Esophagus mucosa (tissue), 1 donor: ENCODE data around the gene GUCY2C. TPM values are rescaled to one million over a fixed set of nuclear protein-coding genes. Genes with fewer than 3 reads are reported as not detected.
A peak's percentile ranks its signal among the peaks of the same experiment; 100 is the strongest.
"Not testable (repeated sequence)": the region's sequence is repeated elsewhere in the genome, so short reads cannot be mapped to it uniquely, and the experiment has no call there.

Source experiments
- ATAC-seq: fragments of 200-7000 bp; cut with Tn5 transposase; one replicate; pipeline ENCODE4 v1.9.1; 2020
- total RNA-seq: library from RNA; stranded (reverse); gene quantifications from one replicate; pipeline ENCODE4 v1.2.4, GENCODE V29; 2023
- donor health status: DM: yes; HTN: yes; CAD: no.

The GUCY2C gene
- total RNA-seq, result 0.20 TPM

DNA sequence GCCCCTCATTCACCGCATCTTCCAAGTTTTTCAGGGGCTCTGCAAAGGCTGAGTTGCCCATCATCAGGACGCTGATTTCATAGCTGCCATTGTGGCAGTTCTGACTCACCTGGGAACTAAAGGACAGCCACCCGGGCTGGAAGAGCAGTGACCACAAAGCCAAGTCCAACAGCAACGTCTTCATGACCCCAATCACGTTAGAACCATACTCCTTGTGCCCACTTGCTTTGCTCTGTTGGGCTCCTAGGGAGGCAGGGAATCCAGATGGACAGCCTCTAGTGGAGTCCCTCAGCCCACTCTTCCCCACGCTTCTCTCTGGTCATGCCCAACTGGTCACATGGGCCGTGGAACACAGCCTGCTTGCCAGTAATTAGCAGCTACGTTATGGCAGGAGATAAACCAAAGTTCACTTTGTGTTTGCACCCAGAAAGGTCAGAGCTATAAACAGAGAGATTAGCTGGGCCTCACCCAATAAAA lies at the start of gene GUCY2C:
TSS of gene GUCY2C (minus strand) at position 335 of the 477 bp plus-strand sequence. CDS start at position 184, 151 bp downstream.
- no peak for ATAC-seq

DNA sequence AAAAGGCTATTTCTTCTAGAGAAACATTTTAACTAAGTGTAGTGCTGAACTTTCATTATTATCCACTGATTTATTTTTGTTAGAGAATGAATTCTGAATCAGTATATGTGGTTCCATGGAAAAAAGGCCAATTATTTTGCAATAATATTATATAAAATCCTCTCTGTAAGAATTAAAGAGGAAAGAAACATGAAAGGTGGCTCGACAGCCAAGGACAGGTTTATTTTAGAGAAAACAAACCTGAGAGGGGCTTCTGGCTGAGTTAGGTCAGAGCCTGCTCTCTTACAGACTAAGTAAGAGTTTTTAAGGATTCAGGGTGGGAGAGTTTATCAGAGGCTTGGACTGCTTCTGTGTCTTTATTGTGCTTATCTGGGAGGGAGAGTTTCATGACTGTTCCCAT lies 46.7 kb upstream of the GUCY2C start:
- no peak for ATAC-seq

DNA sequence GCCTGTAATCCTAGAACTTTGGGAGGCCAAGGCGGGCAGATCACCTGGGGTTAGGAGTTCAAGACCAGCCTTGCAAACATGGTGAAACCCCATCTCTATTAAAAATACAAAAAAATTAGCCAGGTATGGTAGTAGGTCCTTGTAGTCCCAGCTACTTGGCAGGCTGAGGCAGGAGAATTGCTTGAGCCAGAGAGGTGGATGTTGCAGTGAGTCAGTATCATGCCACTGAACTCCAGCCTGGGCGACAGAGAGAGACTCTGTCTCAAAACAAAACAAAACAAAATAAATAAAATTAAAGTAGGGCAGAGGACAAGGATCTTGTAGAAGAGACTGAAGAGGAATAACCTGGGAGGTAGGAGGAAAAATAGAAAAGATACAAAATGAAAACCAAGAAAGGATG lies 45.5 kb upstream of the GUCY2C start:
- no peak for ATAC-seq

DNA sequence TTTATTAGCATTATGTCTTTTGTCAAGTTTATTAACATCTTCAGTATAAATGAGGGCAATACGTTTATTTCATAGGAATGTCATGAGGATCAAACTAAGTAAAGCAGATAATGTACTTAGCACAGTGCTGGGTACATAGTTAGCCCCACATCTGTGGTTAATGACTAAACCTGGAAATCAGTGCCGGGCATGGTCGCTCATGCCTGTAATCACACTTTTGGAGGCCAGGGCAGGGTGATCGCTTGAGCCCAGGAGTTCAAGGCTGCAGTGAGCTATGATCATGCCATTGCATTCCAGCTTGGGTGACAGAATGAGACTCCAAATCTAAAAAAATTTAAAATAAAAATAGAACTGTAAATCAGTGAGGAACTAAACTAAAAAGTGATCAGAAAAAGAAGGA lies 44.8 kb upstream of the GUCY2C start:
- ATAC-seq, result no peak

DNA sequence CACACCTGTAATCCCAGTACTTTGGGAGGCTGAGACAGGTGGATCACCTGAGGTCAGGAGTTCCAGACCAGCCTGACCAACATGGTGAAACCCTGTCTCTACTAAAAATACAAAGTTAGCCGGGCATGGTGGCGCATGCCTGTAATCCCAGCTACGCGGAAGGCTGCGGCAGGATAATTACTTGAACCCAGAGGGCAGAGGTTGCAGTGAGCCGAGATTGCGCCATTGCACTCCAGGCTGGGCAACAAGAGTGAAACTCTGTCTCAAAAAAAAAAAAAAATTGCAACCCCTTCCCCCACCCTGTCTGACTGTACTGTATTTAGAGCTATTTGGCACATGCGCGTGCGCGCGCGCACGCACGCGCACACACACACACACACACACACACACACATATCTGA lies 40.0 kb upstream of the GUCY2C start:
- ATAC-seq, result not testable (repeated sequence)

DNA sequence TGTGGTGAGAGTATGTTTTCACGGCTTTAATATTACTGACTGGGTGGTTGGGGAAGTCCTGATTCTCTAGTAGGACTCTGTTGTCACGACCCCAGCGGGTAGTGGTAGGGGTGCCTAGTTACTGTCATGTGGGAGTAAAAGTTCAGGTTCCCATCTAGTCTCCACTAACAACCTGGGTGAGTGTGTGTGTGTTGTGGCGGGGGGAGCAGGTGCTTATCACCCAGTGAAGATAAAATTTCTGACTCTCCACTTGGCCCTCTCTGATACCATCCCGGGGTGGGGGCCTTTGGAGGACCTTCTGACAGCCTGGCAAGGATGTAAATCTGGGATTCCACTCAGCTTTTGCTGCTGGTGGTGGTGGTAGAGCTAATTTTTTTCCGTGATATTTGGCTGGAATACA lies 35.4 kb upstream of the GUCY2C start:
- ATAC-seq, result no peak

DNA sequence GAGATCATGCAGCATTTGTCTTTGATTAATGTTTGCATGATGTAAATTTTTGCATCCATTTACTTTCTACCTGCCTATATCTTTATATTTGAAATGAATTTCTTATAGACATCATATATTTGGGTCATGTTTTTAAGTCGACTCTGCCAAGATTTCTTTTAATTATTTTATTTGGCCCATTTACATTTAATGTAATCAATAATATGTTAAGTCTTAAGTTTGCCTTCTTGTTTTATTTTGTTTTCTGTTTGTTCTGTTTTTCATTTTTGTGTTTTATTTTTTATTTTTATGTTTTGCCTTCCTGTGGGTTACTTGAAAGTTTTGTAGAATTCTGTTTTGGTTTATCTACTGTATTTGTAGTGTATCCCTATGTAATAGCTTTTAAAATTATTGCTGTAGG lies 33.2 kb upstream of the GUCY2C start:
- ATAC-seq, result no peak

DNA sequence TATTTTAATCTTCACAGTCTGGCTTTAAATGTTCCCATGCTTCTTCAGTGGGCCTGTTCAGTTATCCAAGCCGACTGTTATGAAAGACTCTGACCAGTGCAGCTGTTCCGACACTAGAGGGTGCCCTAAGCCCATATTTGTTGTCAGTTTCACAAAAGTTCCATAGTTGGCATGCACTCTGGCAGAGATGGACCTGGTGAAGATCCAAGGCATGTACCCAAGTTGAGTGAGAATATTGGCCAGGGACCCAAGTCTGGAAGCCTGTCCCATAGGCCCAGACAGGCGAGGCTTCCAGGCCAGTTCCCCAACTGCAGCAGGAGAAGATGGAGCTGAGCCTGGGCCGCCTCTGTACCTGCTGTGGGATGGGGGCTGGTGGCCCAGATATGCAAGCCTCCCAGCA lies 27.4 kb upstream of the GUCY2C start:
- peak; percentile 87 for ATAC-seq

DNA sequence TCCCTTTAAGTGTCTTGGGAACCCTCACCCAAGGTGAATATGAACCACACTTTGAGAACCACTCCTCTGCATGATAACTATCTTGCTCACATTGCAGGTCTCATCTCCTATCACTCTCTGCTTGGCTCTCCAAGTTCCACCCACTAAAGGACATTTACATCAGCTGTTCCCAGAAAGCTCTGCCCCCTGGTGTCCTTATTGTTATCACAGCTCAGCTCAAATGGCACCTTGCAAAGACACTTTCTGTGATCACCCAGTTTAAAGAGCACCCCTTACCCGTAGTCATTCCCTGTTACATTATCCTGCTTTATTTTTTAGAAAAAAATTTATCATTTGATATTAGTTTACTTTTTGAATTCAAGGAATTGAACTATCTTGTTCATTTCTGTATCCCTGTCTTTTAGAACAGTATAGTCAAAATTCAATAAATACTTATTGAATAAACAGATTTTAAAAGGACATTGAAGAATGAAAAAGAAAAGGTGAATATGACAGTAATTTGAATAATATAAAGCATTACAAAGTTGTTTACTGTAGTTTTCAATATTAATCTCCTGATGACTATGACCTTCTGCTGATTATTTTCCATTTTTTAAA lies 20.5 kb upstream of the GUCY2C start:
- ATAC-seq, result peak; percentile 43

DNA sequence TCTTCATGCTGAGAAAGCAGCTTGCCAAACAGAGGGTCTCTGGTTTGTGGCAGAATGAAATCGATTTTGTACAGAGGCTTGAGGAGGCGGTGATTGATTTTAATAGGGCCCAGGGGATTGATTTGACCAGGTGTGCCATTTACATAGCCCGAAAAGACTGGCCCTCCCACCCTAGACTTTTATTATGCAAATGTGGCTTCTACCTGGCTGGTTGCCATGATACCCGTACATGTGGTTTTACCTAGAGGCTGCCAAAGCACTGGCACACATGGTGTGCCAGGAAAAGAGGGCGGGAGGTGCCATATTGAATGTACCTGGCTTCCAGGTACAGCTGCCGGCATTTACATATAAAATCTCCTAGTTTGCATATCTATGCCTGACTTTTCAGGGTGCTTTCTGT lies 18.0 kb upstream of the GUCY2C start:
- no peak for ATAC-seq

DNA sequence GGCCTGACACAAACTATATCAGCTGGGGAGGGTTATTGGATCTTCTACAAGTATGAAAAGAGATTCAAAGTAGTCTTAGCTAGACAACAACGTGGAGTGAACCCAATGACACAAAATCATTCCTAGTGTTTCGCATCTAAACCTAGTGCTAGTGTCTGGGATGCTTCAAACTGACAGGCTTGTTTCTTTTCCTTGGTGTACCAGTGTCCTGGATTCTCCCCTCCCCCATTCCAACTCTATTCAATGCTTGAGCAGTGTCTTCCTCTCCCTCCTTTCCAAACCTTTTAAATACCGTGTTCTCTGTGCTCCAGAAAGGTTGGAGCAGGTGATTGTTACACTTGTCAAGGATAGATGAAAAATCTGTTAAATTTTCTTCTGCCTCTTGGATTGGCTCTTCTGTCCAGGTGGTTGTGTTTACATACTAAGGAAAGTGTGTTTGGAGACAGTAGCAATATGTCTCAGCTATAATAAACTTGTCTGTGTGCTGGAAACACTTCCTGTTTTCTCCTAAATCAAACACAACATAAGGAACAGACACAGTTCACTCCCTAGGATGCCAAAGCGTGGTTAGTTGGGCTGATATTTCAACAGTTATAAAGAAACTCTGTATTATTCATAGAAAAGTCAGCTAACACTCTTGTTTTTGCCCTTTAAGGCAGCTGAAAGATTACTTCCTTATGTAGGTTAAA lies 14.4 kb upstream of the GUCY2C start:
- no peak for ATAC-seq

DNA sequence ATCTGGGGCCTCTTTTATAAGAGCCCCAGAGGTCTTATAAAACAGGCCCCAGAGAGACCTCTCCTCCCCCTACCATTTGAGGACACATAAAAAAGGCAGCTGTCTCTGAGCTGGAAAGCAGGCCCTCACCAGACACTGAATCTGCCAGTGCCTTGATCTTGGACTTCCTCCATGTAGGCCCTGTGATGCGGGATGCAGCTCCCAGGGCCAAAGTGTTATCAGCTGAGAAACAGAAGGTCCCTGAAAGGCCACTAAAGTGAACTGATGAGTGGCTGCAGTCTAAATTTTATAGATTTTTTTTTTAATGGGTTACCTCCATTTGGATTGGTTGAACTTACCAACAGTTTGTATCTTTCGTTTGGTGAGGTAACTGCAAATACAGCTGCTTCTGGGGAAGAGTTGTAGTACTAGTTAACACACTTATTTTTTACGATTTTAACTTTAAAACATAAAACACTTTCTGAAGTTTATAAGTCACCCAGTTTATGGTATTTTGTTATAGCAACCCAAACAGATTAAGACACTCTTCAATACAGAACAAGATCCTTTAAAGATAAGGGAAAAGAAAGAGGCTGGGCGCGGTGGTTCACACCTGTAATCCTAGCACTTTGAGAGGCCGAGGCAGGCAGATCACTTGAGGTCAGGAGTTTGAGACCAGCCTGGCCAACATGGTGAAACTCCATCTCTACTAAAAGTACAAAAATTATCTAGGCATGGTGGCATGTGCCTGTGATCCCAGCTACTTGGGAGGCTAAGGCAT lies 5.6 kb upstream of the GUCY2C start:
- no peak for ATAC-seq

DNA sequence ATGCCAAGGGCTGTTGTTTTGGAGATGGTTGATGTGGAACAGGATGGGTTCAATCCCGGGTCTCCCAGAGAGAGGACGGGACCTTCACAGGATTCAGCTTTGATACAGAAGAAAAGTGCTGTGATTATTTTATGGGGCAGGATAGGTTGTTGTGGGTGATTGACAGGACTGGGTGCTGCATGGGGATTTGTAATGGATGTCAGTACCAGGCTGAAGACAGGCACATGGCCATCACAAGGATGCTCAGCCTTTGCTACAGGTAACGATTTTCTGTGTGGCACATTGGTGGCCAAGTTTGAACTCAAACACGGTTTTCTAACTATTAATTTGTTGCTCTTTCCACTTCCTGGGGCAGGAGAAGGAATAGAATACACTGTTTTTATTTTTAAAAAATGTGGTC lies 4.5 kb upstream of the GUCY2C start:
- no peak for ATAC-seq

DNA sequence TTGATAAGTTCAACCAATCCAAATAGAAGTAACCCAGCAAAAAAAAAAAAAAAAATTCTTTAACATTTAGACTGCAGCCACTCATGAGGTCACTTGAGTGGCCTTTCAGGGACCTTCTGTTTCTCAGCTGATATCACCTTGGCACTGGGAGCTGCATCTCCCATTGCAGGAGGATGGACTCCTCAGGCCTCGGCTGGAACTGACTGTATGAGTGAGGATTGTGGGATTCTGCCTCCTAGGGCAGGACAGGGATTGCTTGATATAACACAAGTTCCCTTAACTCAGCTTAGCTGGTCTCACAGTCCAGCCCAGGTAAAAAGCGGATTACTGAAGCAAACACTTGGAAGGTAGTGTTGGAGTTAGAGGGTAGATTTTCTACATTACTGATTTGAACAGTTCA lies 3.5 kb upstream of the GUCY2C start:
- no peak for ATAC-seq

DNA sequence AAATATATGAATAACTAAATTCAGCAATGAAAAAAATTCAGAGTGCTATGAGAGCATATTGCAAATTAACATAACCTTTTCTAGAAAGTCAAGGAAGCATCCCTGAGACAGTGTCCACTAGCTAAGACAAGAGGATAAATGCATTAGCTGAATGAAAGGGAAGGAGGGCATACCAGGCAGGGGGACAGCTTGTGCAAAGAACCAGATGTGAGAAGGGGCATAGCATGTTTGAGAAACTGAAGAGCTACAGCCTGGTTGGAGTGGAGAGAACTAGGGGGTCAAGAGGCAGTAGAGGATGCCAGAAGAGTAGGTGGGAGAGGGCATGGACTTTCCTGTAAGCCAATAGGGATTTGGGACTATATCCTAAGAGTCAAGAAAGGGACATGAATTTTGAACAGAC lies 2.2 kb upstream of the GUCY2C start:
- ATAC-seq, result no peak

DNA sequence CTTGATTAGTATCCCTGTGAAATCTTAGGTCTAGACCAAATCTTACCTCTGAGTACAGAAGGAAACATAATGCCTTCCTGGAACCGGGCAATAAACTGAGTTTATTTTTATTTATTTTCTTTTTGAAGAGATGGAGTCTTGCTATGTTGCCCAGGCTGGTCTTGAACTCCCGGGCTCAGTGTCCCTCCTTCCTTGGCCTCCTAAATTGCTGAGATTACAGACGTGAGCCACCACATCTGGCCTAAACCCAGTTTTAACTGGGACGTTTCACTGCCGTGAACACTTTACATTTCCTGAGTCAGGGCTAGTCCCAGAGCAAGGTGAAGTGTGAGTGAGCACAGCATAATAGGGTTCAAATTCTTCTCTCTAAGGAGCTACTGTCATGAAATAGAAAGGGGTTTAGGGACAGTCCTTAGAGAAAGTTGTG lies 671 bp downstream of the GUCY2C start:
- ATAC-seq, result no peak

DNA sequence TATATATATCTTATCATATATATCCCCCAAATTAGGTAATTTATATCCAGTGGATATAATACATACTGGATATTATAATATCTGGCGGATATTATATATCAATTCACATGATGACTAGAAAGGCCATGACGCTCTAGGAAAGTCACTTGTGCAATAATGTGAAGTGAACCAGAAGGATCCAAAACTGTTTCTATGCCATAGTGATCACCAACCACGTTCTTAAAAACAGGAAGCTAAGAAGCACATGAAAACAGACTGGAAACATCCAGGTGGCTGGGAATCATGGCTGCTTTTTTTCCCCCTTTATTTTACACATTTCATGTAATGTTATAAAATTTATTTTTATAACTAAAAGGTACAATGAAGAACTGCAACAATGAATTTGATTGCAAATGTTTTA lies 1.4 kb downstream of the GUCY2C start:
- no peak for ATAC-seq

DNA sequence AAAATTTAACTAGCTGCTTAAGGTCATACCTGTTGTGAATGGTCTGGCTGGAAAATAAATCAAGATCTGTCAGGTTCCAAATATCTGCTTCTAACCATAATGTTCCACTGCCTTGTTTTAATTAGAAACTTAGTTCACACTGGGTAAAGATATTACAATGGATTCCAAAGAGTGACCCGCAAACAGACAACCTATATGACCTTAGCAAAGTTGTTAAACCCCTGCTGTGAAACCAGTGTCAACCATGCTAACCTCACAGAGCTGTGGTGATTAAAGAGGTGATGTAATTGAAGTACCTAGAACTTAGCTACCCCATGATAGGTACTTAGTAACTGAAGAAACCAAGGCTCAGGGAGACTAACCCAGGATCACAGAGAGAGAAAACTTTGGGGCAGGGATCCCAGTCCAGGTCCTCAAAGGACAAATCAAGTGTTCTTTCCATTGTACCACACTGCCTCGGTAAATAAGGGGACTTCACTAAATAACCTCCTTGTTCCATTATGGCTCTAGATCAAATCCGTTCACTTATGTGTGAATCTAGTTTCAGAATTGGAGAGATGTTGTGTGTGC lies 2.2 kb downstream of the GUCY2C start:
- no peak for ATAC-seq

DNA sequence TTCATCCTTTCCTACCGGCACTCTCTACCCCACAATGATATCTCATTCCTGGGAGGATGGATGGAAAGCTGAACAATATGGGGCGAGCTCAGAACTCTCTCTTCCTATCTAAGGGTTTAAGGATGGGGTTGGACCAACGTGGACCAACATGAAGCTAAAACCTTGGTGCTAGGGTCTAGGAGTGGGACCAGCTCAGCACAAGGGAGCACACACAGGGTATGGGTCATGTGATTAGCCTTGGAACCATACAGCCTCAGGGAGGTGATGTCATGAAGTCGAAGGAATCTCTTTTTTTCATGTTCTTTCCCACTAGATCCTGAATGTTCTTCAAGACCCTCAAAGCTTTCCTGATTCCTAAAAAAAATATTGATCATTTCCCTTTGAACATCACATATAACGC lies 3.3 kb downstream of the GUCY2C start:
- no peak for ATAC-seq

DNA sequence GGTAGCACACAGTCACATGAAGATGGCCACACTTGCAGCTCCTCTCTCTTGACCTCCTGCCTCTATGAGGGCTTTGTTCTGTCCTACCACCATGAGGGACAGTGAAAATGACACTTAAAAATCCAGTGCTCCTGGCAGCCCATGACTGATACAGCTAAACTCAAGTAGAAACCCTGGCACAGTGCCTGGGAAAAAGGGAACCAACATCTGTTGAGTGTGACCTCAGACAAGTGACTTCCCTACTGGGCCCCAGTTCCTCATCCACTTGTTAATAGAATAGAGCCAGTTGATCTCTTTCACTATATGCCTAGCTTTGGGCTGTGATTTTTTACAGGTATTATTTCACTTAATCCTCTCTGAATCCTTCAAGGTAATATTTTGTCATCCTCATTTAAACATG lies 4.8 kb downstream of the GUCY2C start:
- ATAC-seq, result no peak

DNA sequence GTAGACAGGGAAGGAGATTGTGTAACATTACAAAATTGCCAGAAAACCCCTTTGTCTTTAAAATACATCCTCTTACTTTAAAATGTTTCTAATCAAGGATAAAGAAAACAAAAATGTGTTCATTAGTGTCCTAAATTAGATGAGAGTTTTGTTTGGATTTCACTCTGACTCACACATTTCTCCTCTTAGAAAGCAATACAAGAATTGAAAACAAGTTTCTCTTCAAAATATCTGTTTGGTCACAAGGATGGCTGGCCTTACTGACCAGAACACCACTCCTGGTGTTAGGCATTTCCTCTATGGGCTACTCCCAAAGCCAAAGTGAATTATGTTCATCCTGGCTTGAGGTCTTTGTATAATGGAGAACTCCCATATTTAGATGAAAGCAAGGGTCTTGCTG lies 6.4 kb downstream of the GUCY2C start:
- ATAC-seq, result no peak

DNA sequence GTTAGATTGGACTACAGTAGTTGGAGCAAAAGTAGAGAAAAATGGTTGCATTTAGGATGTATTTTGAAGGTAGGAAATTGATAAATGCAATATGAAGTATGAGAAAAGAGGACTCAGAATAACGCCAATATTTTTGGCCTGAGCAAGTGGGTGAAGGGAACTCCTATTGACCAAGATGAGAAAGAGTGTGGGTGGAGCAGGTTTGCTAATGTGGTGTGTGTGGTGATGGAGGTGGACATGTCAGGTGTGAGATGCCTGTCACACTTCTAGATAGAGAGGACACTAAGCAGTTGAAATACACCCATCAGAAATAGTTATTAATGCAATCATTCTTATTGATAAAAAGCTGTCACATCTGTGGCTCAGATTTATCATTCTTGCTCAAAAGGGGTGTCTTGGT lies 7.3 kb downstream of the GUCY2C start:
- ATAC-seq, result no peak

DNA sequence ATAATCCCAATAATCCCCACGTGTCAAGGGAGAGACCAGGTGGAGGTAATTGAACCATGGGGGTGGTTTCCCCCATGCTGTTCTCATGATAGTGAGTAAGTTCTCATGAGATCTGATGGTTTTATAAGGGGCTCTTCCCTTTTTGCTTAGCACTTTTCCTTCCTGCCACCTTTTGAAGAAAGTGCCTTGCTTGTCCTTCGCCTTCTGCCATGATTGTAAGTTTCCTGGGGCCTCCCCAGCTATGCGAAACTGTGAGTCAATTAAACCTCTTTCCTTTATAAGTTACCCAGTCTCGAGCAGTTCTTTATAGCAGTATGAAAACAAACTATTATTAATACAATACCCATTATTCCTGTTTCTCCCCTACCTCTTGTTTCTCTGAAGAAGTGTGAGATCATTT lies 14.2 kb downstream of the GUCY2C start:
- not testable (repeated sequence) for ATAC-seq

DNA sequence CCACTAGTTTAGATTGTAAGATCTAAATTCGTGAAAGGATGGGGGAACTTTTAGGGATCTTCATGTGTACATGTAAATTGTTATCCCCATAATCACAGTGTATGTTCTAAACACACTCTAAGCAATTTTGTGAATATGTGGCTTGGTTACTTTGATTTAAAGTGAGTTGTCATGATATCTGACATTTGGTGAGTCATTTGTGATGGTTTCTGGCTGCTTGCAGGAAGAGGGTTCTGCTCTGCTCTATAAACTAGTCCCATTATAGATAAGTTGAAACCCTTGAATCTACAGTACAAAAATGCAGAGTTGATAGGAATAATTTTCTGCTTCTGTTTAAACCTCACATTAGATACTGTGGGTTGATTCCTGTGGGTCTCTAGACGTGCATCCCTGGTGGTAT lies 14.8 kb downstream of the GUCY2C start:
- ATAC-seq, result no peak
